ENCODE measurements around the gene PBRM1.

The PBRM1 gene

GRCh38 chr3:52636673-52637072 lies 49.0 kb downstream of the PBRM1 start:
- no peak for DNase-seq (ENCODE audit: low read depth)
- no peak overlapping the region for H3K4me3 ChIP-seq (ENCODE audit: low read depth, low read length)
- TF ChIP-seq CTCF (IDR thresholded peaks at IDR 0.05; ENCODE audit: control insufficient read depth, extremely low read depth, insufficient read depth): no peak

GRCh38 chr3:52633786-52634185 lies 51.9 kb downstream of the PBRM1 start:
- TF ChIP-seq CTCF (IDR thresholded peaks at IDR 0.05; ENCODE audit: control insufficient read depth, extremely low read depth, insufficient read depth): no peak
- no peak for DNase-seq (ENCODE audit: low read depth)
- no peak overlapping the region for H3K4me3 ChIP-seq (ENCODE audit: low read depth, low read length)

- no peak for TF ChIP-seq CTCF (IDR thresholded peaks at IDR 0.05; ENCODE audit: control insufficient read depth, extremely low read depth, insufficient read depth)
- no peak overlapping the region for H3K4me3 ChIP-seq (ENCODE audit: low read depth, low read length)
- no peak for DNase-seq (ENCODE audit: low read depth)
These were observed 60.7 kb downstream of the PBRM1 start for GRCh38 chr3:52625041-52625440.

GRCh38 chr3:52623234-52623792 lies 62.4 kb downstream of the PBRM1 start:
- no peak for TF ChIP-seq CTCF (IDR thresholded peaks at IDR 0.05; ENCODE audit: control insufficient read depth, extremely low read depth, insufficient read depth)
- H3K4me3 ChIP-seq (ENCODE audit: low read depth, low read length): no peak overlapping the region
- no peak for DNase-seq (ENCODE audit: low read depth)

- H3K4me3 ChIP-seq (ENCODE audit: low read depth, low read length): no peak overlapping the region
- DNase-seq (ENCODE audit: low read depth): no peak
- TF ChIP-seq CTCF (IDR thresholded peaks at IDR 0.05; ENCODE audit: control insufficient read depth, extremely low read depth, insufficient read depth): no peak
These were observed 65.1 kb downstream of the PBRM1 start for GRCh38 chr3:52620580-52620979.

GRCh38 chr3:52615166-52615565 lies 70.5 kb downstream of the PBRM1 start:
- no peak for DNase-seq (ENCODE audit: low read depth)
- no peak overlapping the region for H3K4me3 ChIP-seq (ENCODE audit: low read depth, low read length)
- TF ChIP-seq CTCF (IDR thresholded peaks at IDR 0.05; ENCODE audit: control insufficient read depth, extremely low read depth, insufficient read depth): no peak

GRCh38 chr3:52614689-52615088 lies 71.0 kb downstream of the PBRM1 start:
- H3K4me3 ChIP-seq (ENCODE audit: low read depth, low read length): no peak overlapping the region
- DNase-seq (ENCODE audit: low read depth): no peak
- no peak for TF ChIP-seq CTCF (IDR thresholded peaks at IDR 0.05; ENCODE audit: control insufficient read depth, extremely low read depth, insufficient read depth)

Measured in LNCaP clone FGC (cell line).